GM23248 (cell line): Measurements from ENCODE around the gene HECTD4.

Source experiments
- EZH2 ChIP-seq: fragments of 200-600 bp; sonication (generic); IDR thresholded peaks from 2 replicates; pipeline ENCODE4 v1.6.1; 2018; ENCODE audit warnings: antibody characterized with exemption, mild to moderate bottlenecking; ENCODE audit not compliant: insufficient read depth, poor library complexity, severe bottlenecking
- EZH2phosphoT487 ChIP-seq: fragments of 200-600 bp; sonication (generic); IDR thresholded peaks from 2 replicates; pipeline ENCODE4 v1.6.1; 2018; ENCODE audit warnings: antibody characterized with exemption, moderate library complexity, mild to moderate bottlenecking, low read depth; ENCODE audit not compliant: insufficient read depth

DNA sequence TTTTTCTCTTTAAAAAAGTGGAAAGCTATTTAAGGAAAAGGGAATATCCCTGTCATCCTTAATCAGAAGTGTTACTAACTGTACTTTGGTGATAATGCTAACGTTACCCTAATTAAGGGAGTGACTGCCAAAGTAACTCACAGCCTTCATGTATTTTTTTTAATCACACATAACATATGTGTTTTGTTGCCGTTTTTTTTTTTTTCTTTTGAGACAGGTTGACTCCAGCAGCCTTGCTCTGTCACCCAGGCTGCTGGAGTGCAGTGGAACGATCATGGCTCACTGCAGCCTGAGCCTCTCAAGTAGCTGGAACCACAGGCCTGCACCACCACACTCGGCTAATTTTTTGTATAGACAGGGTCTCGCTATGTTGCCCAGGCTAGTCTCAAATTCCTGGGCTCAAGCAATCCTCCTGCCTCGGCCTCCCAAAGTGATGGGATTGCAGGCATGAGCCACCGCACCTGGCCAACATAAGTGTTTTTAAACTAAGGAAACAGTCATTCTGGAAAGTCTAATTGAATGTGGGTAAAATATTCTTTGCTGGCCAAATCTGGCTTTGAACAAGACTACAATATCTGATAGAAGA, 56.5 kb downstream of the HECTD4 start:
- no peak for TF ChIP-seq EZH2
- no peak for TF ChIP-seq EZH2phosphoT487
